Small intestine (tissue), 7 donors: Measurements from ENCODE around the gene EML1. TPM values are rescaled to one million over a fixed set of nuclear protein-coding genes. Genes with fewer than 3 reads are reported as not detected.
A peak's percentile ranks its signal among the peaks of the same experiment; 100 is the strongest.

Experiments used
- DNase-seq, 2 donors: peaks; one replicate each; pipeline versions ENCODE4 v3.0.0 to v3.0.0-alpha.2; 2013
- FAIRE-seq: peaks from 2 replicates; lab custom pipeline; 2012; peaks lifted over from hg19 to GRCh38; lab: Jason Lieb, UNC
- H3K27ac ChIP-seq, 3 donors: one replicate each; pipeline ENCODE4 v1.5.1; 2013; ENCODE audit warnings: low read length in 2 of 3, mild to moderate bottlenecking in 2 of 3, control low read depth in 1 of 3, inconsistent platforms in 1 of 3, low read depth in 1 of 3, moderate library complexity in 1 of 3
- H3K27me3 ChIP-seq, 3 donors: one replicate each; pipeline ENCODE4 v1.6.1; 2013; ENCODE audit warnings: low read length in 3 of 3, inconsistent platforms in 1 of 3; ENCODE audit not compliant: control insufficient read depth in 3 of 3, insufficient read depth in 3 of 3
- H3K36me3 ChIP-seq, 3 donors: one replicate each; pipeline ENCODE4 v1.6.1; 2013; ENCODE audit warnings: low read length in 3 of 3, inconsistent platforms in 1 of 3, low read depth in 1 of 3, mild to moderate bottlenecking in 1 of 3, moderate library complexity in 1 of 3; ENCODE audit not compliant: control insufficient read depth in 3 of 3, insufficient read depth in 2 of 3
- H3K4me1 ChIP-seq, 3 donors: one replicate each; pipeline ENCODE4 v1.6.1; 2013; ENCODE audit warnings: low read length in 2 of 3, inconsistent platforms in 1 of 3, low read depth in 1 of 3, mild to moderate bottlenecking in 1 of 3, moderate library complexity in 1 of 3; ENCODE audit not compliant: control insufficient read depth in 3 of 3, insufficient read depth in 2 of 3
- H3K4me3 ChIP-seq, 3 donors: one replicate each; pipeline ENCODE4 v1.5.1; 2013; ENCODE audit warnings: low read length in 3 of 3, control low read depth in 1 of 3, inconsistent platforms in 1 of 3, low read depth in 1 of 3, mild to moderate bottlenecking in 1 of 3, moderate library complexity in 1 of 3
- H3K9me3 ChIP-seq, 2 donors: one replicate each; pipeline ENCODE4 v1.6.1; 2013; ENCODE audit warnings: low read depth in 1 of 2, low read length in 1 of 2; ENCODE audit not compliant: control insufficient read depth in 2 of 2, insufficient read depth in 1 of 2
- WGBS, 3 donors: extraction: QIAGEN DNeasy Blood & Tissue Kit; methylation state at CpG; one replicate each; pipeline ENCODE4 v1.1.7; 2013; 5-methylcytosine and 5-hydroxymethylcytosine counted together
- polyA plus RNA-seq, 4 donors: library from polyadenylated mRNA; stranded (reverse) in 3 of 4; unstranded in 1 of 4; fragments of 200-250 nt in 3 of 4; fragments of 120-200 nt in 1 of 4; gene quantifications; one replicate each; pipeline versions ENCODE4 v1.2.1 to v1.2.3, GENCODE V29; 2013
- donor health status: healthy with polysubstance abuse.
- donor health status: control.
- donor health status: control.
- donor health status: Bipolar disorder and iron deficiency.
- donor health status: healthy.

Gene EML1
- polyA plus RNA-seq, 4 donors: 0.22 to 20.7 (median 5.8) TPM

- H3K27ac ChIP-seq: no peak overlapping the region
- no peaks in the 10 kb centered on the region for H3K27me3 ChIP-seq
- H3K9me3 ChIP-seq: no peaks in the 10 kb centered on the region
- no peak overlapping the region for H3K4me3 ChIP-seq
- H3K36me3 ChIP-seq: peaks cover 0 to 3% (median 0%) of the 10 kb centered on the region in 3 donors
- DNase-seq: no peak
- no peaks in the 10 kb centered on the region for H3K4me1 ChIP-seq
- FAIRE-seq: no peak
- WGBS, 3 donors: 48 to 71% (median 69%) methylated on average over 2 of the region's 2 CpGs
These were observed 36.2 kb downstream of the EML1 start for GRCh38 chr14:99829450-99829849.

- 75 to 83% (median 78%) methylated on average over 5 of the region's 5 CpGs for WGBS, 3 donors
- H3K36me3 ChIP-seq: peaks cover 0 to 3% (median 0%) of the 10 kb centered on the region in 3 donors
- H3K27me3 ChIP-seq: no peaks in the 10 kb centered on the region
- H3K9me3 ChIP-seq: no peaks in the 10 kb centered on the region
- FAIRE-seq (no peak), DNase-seq (no peak)
- H3K4me1 ChIP-seq: no peaks in the 10 kb centered on the region
- no peak overlapping the region for H3K27ac ChIP-seq
- H3K4me3 ChIP-seq: no peak overlapping the region
These were observed 38.1 kb downstream of the EML1 start for GRCh38 chr14:99831303-99831702.

- no peak for DNase-seq
- Histone ChIP-seq H3K4me3 (no peak overlapping the region), H3K36me3 (peaks cover 0 to 1% (median 0%) of the 10 kb centered on the region in 3 donors), H3K9me3 (no peaks in the 10 kb centered on the region), H3K27me3 (no peaks in the 10 kb centered on the region), H3K27ac (no peak overlapping the region), H3K4me1 (no peaks in the 10 kb centered on the region)
- WGBS, 3 donors: 77 to 86% (median 83%) methylated on average over 8 of the region's 8 CpGs
- FAIRE-seq: no peak
These were observed 38.9 kb downstream of the EML1 start for GRCh38 chr14:99831903-99832685.

- WGBS, 3 donors: 89 to 94% (median 90%) methylated on average over 2 of the region's 2 CpGs
- Histone ChIP-seq H3K4me1 (no peaks in the 10 kb centered on the region), H3K27ac (no peak overlapping the region), H3K9me3 (no peaks in the 10 kb centered on the region), H3K36me3 (no peaks in the 10 kb centered on the region), H3K4me3 (no peak overlapping the region), H3K27me3 (peaks cover 0 to 1% (median 0%) of the 10 kb centered on the region in 3 donors)
- no peak for FAIRE-seq
- no peak for DNase-seq
These were observed 44.6 kb downstream of the EML1 start for GRCh38 chr14:99837822-99838221.

GRCh38 chr14:99838639-99839134 lies 45.5 kb downstream of the EML1 start:
- no peaks in the 10 kb centered on the region for H3K36me3 ChIP-seq
- H3K4me3 ChIP-seq: no peak overlapping the region
- no peak overlapping the region for H3K27ac ChIP-seq
- H3K4me1 ChIP-seq: no peaks in the 10 kb centered on the region
- FAIRE-seq: no peak
- WGBS, 3 donors: 42 to 64% (median 48%) methylated on average over 14 of the region's 14 CpGs
- DNase-seq: peak in 1 of 2 donors; percentile 44
- H3K27me3 ChIP-seq: peaks cover 0 to 3% (median 0%) of the 10 kb centered on the region in 3 donors
- H3K9me3 ChIP-seq: no peaks in the 10 kb centered on the region

- Histone ChIP-seq H3K9me3 (no peaks in the 10 kb centered on the region), H3K36me3 (no peaks in the 10 kb centered on the region), H3K27me3 (peaks cover 0 to 3% (median 0%) of the 10 kb centered on the region in 3 donors), H3K27ac (no peak overlapping the region), H3K4me3 (no peak overlapping the region), H3K4me1 (no peaks in the 10 kb centered on the region)
- DNase-seq: no peak
- 88 to 93% (median 92%) methylated on average over 8 of the region's 8 CpGs for WGBS, 3 donors
- no peak for FAIRE-seq
These were observed 46.5 kb downstream of the EML1 start for GRCh38 chr14:99839696-99840095.

- FAIRE-seq (no peak), DNase-seq (no peak)
- Histone ChIP-seq H3K4me1 (no peaks in the 10 kb centered on the region), H3K36me3 (no peaks in the 10 kb centered on the region), H3K27ac (no peak overlapping the region), H3K9me3 (no peaks in the 10 kb centered on the region), H3K4me3 (no peak overlapping the region), H3K27me3 (peaks cover 0 to 3% (median 0%) of the 10 kb centered on the region in 3 donors)
- WGBS, 3 donors: 90 to 93% (median 93%) methylated on average over 6 of the region's 6 CpGs
These were observed 47.1 kb downstream of the EML1 start for GRCh38 chr14:99840265-99840664.

- no peaks in the 10 kb centered on the region for H3K36me3 ChIP-seq
- DNase-seq: no peak
- 55 to 77% (median 72%) methylated on average over 5 of the region's 5 CpGs for WGBS, 3 donors
- H3K4me1 ChIP-seq: no peaks in the 10 kb centered on the region
- no peak overlapping the region for H3K27ac ChIP-seq
- peaks cover 0 to 3% (median 0%) of the 10 kb centered on the region in 3 donors for H3K27me3 ChIP-seq
- no peaks in the 10 kb centered on the region for H3K9me3 ChIP-seq
- H3K4me3 ChIP-seq: no peak overlapping the region
- FAIRE-seq: no peak
These were observed 47.6 kb downstream of the EML1 start for GRCh38 chr14:99840774-99841305.
